Activated CD4-positive, CD25-positive, alpha-beta regulatory T cell treated with anti-CD3 and anti-CD28 coated beads, Interleukin-2, amount 50 U/mL, for 24 hours (primary cell): Measurements from ENCODE around the gene SEMA3G.

Experiments used
- ATAC-seq, 2 donors: fragments of 150-1000 bp; cut with Tn5 transposase; one replicate each; pipeline ENCODE4 v1.10.0; 2021; ENCODE audit warnings: mild to moderate bottlenecking in 1 of 2, moderate library complexity in 1 of 2

Gene SEMA3G

DNA sequence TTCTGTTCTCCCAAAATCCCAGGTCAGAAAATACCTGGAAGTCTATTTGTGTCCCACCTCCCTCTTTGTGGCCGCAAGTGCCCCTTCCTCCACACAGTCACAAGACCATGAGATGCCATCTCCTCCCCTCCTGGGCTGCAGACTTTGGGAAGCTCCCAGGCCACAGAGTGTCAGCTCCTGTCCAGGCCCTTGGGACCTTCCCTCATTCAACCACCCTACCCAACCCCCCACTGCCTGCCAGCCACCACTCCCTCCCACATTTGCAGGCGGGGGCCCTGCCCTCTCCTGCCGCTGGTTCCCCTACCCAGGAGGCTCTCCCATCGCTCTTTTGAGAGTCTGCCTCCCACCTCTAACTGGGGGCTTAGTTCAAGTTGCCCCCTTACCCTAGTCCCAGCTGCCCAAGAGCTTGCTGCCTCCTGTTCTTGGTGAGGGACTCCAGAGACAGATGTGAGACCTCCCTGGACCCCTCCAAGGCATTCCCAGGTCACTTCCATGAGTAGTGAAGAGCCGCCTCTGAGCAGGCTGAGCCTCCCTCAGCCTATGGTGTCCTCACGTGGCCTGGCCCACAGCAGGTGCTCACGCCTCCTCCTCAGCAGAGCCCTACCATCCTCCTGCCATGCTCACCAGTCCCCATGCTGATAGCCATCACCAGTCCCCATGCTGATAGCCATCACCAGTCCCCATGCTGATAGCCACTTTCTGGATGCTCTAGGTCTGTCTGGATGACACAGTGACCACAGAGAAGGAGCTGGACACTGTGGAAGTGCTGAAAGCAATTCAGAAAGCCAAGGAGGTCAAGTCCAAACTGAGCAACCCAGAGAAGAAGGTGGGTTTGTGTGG is 34.4 kb upstream of the SEMA3G start:
- no peak for ATAC-seq

DNA sequence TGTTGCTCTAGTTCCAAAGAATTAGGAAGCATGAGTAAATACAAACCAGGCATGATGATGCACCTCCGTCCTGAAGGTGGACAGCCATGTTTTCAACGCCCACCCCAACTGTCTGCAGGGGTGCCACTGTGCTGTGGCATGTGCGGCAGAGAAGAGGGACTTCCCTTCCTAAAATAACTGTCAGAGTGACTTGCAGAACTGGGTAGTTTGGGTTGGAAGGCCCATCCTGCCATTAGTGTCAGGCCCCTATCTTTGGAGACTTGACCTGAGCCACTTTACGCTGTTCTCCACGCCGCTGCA is 32.8 kb upstream of the SEMA3G start:
- no peak for ATAC-seq

DNA sequence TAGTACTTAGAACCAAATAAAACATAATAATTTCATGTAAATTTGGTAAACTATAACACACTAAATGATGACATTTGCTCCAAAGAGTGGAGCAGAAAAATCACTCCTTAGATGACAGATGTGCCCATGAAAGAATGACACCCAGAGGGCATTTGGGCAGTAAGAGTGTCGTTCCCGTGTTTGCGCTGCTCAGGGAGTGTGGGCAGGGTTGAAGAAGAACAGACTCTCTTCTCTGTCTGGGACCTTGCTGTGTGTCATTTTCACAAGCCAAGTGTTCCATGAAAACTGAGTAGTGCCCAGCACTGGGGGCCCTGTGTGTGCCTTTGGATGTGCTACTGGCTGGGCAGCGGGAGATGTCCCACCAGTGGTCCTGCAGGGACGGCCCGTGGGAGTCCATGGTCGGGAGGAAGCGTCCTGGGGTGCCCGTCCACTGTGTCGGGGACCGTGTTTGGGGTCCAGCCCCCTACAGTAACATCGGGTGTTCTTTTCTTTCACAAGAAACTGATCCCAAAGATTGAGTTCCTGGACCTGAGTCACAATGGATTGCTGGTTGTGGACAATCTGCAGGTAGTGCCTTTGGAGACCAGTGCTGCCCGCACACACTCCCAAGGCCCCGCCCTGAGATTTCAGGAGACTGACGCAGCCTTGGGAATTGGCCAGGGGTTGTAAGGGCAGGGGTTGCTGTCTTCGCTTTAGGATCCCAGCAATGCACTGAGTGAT is 32.3 kb upstream of the SEMA3G start:
- ATAC-seq: no peak

DNA sequence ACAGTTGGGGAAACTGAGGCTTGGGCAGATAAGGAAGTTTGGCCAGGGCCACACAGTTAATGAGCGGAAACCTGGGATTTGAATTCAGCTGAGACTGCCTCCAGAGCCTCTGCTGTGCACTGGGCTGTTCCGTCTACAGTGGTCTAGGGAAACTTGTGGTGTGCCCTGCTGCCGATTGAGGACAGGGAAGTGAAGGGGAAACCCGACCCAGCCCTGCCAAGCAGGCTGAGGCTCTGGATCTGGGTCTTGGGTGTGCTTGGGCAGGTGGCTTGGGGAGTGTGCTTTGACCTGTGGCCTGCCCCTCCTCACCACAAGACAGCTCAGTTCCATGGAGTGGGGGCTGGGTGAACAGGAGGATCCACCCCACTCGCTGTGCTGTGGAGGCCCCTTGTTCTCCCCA is 28.1 kb upstream of the SEMA3G start:
- ATAC-seq: no peak

DNA sequence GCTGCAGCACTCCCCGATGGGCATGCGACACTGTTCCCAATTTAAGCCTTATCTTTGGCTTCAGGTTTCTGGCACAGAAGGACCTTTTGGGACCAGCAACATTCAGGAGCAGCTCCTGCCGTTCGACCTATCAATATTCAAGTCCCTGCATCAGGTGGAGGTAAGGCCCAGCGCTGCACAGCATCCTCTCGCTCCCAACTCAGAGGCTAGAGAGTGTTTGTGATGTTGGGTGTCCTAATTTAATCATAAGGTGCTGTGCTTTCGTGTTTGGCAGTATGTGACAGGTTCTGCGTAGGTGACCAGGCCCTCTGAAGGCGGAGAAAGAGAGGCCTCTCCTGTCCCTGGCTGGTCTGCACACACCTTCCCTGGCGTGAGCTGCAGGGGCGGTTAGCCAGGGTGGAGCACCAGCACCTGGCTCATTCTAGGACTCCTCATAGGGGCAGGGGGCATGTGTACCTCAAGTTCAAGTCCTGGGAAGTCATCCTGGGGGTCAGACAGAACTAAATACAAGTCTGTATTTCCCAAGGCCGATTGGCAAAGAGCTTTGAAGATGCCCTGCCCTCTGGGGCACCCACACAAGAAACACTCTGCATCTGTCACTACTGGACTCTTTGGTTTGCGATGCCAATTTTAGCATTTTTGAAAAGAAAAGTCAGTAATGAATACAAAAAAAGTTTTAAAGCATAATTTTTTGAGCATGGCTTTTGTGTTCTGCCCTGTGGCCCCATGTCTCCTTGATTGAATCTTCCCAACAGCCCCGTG is 27.5 kb upstream of the SEMA3G start:
- ATAC-seq: no peak

DNA sequence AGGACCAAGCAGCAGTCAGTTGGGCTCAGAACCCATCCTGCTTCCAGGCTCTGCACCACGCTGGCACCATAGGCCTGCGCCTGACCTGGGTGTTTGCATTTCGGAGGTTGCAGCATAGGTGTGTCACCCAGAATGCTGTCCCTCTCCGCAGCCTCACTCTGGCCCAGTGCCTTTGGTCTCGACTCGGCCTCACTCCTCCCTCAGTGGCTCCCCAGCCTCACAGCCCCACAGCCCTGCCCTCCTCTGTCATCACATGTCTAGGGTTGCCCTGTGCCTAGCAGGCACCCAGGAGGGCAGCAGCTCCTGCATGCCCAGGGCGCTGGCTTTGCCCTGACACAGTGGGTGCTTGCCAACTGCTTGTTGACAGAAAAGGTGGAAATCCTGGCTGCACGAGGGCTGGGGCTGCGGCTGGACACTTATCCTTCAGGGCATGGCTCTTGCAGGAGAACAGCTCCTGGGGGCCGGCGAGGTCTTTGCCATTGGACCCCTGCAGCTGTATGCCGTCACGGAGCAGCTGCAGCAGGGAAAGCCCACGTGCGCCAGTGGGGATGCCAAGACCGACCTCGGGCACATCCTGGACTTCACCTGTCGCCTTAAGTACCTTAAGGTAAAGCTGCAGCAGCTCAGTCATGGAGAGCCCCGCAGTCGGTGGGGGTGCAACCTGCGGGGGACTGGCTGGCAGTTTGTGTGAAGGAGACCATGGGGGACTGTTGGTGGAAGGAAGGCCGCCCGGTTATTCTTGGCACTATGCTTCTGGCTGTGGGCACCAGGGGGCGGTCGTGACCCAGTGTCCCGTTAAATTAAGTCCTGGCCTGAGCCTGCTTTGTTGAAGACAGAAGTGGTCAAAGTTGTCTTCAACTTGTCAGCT is 26.7 kb upstream of the SEMA3G start:
- ATAC-seq: peak in 1 of 2 donors; percentile 36

DNA sequence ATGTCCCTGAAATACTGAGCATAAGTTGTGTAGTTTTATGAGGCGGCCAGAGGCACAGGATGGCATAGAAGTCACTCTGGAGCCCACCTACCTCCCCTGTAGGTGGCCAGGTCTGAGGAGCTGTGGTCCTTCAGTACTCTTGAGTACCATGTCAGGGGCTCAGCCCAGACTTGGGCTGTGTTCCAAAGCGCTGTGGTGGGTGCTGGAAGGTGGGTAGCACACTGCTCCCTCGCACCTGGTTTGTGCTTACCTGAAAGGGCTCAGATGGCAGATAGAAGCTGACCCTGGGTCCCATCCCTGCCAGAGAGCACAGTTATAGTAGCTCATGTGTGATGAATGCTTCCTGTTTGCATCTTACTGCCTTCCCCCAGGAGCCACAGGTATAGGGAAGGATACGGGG is 26.0 kb upstream of the SEMA3G start:
- no peak for ATAC-seq

DNA sequence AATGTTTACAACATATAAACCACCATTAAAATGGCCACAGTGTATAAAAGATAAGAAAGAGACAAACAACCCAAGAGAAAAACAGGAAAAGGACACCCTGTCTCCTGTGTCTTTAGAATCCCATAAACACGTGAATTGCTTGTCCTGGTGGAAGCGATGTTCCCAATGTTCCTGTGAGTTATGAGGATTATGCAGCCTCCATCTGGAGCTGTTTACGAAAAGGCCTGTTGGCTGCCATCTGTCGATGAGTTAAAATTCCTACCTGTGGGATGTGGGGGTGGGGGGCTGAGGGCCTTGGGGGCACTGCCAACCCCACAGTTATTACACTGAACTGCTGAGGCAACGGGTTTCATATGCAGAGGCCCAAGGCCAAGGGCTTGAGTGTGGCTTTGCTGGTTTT is 24.1 kb upstream of the SEMA3G start:
- ATAC-seq: no peak

DNA sequence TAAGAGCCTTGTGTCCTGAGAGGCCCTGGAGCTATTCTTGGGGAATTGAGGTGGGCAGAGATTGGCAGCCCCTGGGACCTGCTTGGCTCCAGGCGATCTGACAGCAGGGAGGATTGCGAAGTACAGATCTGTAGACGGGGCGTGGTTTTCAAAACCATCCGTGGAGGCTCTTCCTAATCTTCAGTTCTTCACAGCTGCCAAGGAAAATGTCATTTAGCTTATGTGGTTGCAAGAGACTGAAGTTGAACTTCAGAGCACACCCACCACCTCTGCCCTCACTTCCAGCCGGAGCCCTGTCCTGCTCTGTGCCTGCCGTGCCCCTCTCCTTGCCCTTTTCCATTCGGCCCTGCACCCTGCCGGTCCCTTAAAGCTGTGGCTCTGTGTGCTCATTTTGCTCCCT is 23.4 kb upstream of the SEMA3G start:
- no peak for ATAC-seq

DNA sequence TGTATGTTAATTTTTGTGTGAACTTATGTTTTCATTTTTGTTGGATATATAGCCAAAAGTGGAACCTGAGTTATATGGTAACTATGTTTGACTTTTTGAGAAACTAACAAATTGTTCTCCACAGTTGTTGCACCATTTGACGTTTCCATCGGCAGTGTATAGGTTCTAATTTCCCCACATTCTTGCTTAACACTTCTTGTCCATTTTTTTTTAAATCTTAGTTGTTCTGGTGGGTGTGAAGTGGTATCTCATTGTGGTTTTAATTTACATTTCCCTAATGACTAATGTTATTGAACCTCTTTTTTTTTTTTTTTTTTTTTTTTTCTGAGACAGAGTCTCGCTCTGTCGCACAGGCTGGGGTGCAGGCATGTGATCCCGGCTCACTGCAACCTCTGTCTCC is 18.5 kb upstream of the SEMA3G start:
- ATAC-seq: peak; percentile 38 to 49

DNA sequence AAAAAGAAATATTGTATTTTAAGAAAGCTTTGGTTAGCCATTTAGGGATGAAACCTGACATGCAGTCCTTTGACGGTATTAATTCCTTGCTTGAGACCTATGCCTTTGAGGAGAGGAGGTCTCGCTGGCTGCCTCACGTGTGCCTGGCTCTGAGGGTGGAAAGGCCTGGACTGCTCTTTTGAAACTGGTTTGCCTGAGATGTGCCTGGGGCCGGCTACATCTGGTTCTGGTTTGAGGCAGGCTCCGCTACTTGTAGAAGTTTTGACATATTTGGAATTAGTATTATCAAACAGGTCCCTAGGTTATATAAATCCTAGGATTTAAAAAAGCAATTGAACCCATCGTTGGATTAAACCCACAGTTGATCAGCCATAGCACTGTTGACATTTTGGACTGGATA is 17.0 kb upstream of the SEMA3G start:
- ATAC-seq: no peak

DNA sequence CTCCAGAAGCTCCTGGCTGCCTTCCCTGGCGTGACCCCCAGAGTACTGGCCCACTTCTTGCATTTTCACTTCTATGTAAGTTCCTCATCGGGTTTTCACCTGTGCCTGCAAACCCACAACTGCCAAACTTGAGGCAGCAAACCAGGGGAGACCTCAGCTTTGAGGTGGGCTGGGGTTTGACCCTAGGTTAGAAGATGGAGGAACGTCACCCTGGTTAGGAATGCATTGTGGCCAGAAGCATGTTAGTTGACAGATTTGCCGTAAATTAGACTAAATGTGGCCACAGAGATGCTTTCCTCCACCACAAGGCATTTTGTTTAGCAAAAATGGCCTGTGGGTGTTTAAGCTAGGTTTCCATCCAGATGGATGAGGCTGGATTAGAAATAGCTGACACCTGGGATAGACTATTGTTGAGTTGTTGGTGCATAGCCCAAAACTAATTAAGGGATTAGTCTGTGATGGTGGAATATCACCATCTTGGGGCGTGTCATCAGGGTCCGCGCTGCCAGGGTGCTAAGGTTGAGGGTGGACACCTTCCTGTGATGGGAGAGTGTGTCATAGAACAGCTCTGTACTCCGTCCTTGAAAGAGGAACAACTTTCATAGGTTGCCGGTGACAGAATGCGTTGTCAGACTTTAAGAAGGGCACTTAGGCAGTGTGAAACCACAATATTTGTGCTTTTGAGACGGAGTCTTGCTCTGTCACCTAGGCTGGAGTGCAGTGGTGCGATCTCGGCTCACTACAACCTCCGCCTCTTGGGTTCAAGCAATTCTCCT is 14.1 kb upstream of the SEMA3G start:
- ATAC-seq: no peak

DNA sequence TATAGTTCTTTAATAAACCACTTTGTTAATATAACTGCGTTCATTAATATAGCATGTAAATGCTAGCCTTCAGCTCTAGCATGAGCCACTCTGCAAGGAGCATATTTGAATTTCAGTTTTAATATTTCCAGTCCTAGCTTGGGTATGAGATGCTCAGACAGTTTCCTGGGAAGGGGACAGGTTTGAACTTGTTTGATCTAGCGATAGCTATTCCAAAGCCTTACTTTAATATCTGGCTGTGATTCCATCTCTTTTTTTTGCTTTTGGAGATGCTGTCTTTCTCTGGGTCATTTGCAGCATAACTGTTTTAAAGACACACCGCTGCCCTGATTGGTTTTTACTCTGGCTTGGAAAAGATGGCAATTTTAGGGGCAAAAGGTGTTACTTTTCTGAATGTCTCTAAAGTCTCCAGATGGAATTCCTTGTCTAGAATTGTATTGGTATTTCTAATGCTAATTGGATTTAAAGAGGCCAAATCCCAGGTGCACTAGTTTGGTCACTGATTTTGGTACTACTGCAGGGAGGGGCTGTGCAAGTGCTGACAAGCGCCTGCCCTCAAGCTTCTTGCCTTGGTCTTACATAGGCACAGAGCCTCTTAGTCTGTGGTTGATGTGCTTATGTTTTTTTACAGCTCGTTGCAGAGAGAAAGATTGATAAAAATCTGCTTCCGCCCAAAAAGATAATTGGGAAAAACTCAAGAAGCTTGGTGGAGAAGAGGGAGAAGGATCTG is 13.3 kb upstream of the SEMA3G start:
- ATAC-seq: no peak

DNA sequence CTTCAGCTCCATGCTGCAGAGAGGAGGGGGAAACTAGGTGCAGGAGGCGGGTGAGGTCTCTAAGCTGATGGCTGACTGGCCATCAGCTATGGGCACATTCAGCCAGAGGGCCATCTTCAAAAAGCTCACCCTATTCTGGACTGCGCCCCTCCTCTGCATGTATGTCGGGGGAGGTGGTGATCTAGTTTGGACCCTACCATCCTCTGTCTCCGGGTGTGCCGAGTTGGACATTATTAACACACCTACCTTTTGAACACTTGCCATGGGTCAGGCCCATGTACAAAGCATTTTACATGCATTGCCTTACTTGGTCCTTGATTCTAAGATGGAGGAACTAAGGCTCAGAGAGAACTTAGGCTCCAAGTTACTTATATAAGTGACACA is 11.9 kb upstream of the SEMA3G start:
- ATAC-seq: no peak

DNA sequence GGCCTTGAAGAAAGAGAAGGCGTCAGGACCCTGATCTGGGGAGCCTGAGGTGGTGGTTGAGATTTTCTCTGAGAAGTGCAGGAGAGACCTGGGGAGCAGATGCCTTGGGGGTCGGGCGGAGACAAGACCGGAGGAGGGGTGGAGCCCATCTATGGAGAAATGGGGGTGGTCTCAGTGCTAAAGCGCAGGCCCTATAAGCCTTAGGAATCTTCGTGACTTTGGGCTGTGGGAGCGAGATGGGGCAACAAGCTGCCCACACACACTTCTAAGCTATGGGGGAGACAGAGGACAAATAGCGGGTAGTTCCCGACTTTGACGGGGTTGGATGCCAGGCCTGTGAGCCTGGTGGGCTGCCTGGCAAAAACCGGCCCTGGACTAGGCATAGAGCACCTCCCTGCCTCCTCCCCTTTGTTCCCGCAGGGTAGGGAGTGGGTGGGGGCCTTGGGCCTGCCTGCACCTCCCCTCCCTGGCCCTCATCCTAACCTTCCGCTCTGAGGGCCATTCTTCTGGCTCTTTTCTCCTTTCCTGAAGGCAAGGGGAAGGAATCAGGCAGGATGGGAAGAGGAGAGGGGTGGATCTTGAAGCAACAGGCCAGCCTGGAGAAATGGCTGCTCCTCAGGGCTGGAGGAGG is 11.4 kb upstream of the SEMA3G start:
- no peak for ATAC-seq

DNA sequence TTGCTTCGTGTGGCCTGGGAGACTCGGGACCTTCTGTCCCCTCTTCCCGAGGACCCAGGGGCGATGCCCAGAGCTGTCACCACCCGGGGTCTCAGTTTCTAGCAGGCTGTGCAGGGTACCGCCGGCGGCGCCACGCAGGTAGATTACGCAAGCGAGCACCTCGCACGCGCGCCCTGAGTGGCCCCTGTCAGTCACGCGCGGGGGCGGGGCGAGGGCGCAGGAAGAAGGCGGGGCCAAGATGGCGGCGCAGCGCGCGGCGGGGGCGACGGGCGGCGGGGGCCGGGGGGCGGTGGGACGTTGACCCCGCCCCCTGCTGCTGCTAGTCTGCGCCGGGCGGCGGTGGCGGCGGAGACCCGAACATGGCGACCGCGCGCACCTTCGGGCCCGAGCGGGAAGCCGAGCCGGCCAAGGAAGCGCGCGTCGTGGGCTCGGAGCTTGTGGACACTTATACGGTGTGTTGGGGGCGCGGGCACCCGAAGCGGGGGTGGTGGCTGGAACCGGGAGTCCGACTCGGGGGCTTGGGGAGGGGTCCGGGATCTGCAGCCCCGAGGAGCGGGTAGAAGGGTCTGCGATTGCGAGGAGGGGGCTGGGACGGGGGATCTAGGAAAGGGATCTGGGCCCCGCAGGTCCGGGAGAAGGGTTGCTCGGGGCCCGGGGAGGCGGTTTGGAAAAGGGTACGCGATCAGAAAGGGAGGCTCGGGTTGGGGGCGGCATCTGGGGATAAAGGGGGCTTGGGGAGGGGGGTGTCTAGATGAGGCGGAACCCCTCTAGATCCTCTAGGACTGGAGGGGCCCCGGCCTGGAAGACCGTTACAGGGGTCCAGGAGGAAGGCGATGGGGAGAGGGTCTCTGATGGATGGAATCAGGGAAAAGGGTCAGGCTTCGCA is 10.6 kb upstream of the SEMA3G start, which contains the start of gene NISCH:
Gene NISCH (plus strand): TSS at position 322 of the 886 bp plus-strand sequence. CDS start 38 bp downstream, at position 360.
- ATAC-seq: peak; percentile 91 to 92

DNA sequence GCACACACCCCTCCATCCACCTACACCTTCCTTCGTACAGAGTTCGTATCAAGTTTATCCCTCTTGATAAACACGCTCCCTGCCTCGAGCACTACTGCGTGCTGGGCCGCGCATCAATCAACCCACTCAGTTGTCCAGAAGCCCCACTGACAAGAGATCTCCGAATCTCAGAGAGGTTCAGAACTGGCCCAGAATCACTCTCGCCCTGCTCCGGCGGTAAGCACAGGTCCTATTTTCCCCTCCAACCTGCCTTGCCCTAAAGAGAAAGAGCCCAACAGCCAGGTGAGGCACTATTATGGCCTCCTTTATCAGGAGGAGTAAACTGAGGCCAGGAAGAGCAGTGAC is 10.0 kb upstream of the SEMA3G start:
- ATAC-seq: peak in 1 of 2 donors; percentile 3

DNA sequence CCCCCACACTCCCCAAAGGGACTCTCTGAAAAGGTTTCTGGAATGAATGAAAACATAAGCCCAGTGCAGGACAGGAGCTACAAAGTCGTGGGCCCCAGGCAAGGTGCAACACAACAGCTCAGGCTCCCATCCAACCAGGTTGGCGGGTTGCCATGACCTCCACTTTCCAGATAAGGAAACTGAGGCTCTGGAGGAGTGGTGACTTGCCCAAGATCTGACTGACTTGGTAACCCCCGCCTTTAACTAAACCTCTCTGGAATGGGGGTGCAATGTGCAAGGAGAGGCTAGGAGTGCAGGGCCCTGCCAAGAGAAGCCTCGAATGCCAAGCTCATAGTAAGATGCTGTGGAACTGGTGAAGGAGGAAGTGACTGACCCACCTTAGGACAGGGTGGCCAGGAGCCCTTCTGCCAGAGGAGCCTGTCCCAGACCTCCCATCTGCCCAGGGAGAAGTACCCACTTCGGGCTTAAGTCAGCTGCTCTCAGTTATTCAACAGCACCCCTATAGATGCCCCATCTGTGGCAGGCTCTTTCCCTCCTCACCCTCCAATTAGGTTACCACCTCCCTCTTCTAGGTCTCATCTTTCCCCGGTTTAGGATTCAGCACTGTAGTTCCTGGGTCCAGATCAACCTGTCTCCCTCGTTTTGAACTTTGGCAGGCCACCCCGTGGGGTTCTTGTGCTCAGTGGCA is 9.5 kb upstream of the SEMA3G start:
- no peak for ATAC-seq
